PFSK-1 (cell line): Measurements from ENCODE around the gene TMEM163.

Experiments used
- FOXP2 ChIP-seq: optimal IDR thresholded peaks from 2 replicates; pipeline ENCODE3; 2011; ENCODE audit warnings: borderline replicate concordance, control low read depth, inconsistent platforms; ENCODE audit not compliant: insufficient read depth; ENCODE audit errors: extremely low read length, extremely low read depth
- POLR2AphosphoS5 ChIP-seq: IDR thresholded peaks from 2 replicates; pipeline ENCODE4 v1.6.1; 2012; ENCODE audit warnings: low read depth, mild to moderate bottlenecking, control low read depth, low read length, moderate library complexity
- SIN3A ChIP-seq: IDR thresholded peaks from 2 replicates; pipeline ENCODE4 v1.6.1; 2012; ENCODE audit warnings: mild to moderate bottlenecking, low read length, moderate library complexity, borderline replicate concordance; ENCODE audit not compliant: insufficient read depth
- TAF1 ChIP-seq: IDR thresholded peaks from 2 replicates; pipeline ENCODE4 v1.6.1; 2012; ENCODE audit warnings: low read length, control low read depth, borderline replicate concordance; ENCODE audit not compliant: insufficient read depth
- TF ChIP-seq, protein P1 (sequence below), 2 experiments: IDR thresholded peaks; 2 replicates each; pipeline versions ENCODE4 v1.6.1 to v1.8.0; 2011 to 2012; ENCODE audit warnings: low read depth in 2 of 2, low read length in 2 of 2, control low read depth in 1 of 2, inconsistent platforms in 1 of 2, mild to moderate bottlenecking in 1 of 2, moderate library complexity in 1 of 2; ENCODE audit not compliant: insufficient read depth in 1 of 2

The TMEM163 gene

DNA sequence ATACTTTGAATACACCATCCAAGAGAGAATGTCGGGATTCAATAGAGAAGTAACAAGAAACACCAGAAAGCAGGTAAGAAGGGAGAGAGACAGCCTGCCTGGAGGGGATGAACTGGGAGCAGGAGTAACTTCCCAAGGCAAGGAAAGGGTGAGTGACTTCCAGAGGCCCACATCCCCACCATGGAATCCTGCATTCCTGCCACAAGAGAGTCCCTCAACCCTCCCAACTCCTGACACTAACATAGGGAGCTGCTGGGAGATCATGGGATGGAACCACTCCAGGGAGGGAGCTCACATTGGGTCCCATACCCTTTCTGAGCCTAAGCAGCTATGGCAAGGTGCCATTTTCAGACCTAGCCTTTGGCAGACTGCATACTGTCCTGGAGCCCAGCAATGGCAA lies 5.5 kb upstream of the TMEM163 start:
- TF ChIP-seq SIN3A = no peak
- no peak for TF ChIP-seq FOXP2
- no peak for TF ChIP-seq POLR2AphosphoS5
- no peak for TF ChIP-seq TAF1
- TF ChIP-seq, protein P1, sequence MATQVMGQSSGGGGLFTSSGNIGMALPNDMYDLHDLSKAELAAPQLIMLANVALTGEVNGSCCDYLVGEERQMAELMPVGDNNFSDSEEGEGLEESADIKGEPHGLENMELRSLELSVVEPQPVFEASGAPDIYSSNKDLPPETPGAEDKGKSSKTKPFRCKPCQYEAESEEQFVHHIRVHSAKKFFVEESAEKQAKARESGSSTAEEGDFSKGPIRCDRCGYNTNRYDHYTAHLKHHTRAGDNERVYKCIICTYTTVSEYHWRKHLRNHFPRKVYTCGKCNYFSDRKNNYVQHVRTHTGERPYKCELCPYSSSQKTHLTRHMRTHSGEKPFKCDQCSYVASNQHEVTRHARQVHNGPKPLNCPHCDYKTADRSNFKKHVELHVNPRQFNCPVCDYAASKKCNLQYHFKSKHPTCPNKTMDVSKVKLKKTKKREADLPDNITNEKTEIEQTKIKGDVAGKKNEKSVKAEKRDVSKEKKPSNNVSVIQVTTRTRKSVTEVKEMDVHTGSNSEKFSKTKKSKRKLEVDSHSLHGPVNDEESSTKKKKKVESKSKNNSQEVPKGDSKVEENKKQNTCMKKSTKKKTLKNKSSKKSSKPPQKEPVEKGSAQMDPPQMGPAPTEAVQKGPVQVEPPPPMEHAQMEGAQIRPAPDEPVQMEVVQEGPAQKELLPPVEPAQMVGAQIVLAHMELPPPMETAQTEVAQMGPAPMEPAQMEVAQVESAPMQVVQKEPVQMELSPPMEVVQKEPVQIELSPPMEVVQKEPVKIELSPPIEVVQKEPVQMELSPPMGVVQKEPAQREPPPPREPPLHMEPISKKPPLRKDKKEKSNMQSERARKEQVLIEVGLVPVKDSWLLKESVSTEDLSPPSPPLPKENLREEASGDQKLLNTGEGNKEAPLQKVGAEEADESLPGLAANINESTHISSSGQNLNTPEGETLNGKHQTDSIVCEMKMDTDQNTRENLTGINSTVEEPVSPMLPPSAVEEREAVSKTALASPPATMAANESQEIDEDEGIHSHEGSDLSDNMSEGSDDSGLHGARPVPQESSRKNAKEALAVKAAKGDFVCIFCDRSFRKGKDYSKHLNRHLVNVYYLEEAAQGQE (IDR thresholded peaks at IDR 0.05; ENCODE audit: insufficient read depth in 1 of 2, low read depth in 2 of 2, low read length in 2 of 2) = no peak

DNA sequence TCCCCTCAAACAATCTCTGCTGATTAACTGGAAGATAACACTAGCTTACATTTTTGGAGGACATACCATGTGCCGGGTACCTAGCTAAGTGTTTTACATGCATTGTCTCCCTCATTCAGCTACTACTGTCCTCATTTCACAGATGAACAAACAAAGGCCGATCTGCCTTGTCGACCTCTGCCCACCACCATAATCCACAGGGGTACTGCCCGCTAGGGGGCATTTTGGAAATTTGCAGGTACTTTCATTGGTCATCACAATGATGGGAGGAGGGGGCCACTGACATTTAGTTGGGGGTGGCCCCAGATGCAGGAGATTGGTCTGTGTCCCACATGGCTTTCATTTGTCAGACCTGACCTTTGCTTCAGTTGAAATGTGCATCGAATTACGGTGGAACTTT lies 3.9 kb upstream of the TMEM163 start:
- TF ChIP-seq FOXP2 (no peak), TAF1 (no peak), POLR2AphosphoS5 (no peak), SIN3A (no peak)
- TF ChIP-seq, protein P1 (IDR thresholded peaks at IDR 0.05; ENCODE audit: insufficient read depth in 1 of 2, low read depth in 2 of 2, low read length in 2 of 2) = no peak

DNA sequence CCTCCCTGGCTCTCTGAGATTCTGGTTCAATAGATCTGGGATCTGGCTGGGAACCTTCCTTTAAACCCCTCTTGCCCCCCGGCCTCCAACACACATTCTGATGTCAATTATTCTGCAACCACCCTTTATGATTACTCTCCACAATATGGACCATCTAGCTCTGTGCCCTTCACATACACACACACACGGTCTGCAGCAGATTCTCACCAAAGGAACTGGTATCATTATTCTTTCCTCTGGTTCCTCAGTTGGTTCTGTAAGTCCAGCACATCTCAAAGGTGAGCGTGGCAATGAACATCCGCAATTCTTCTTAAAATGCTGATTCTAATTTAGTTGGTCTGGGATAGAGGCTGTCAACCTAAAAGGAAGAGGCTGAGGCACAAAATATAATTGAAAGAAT lies 2.8 kb upstream of the TMEM163 start:
- TF ChIP-seq SIN3A (no peak), POLR2AphosphoS5 (no peak), TAF1 (no peak), FOXP2 (no peak)
- TF ChIP-seq, protein P1 (IDR thresholded peaks at IDR 0.05; ENCODE audit: insufficient read depth in 1 of 2, low read depth in 2 of 2, low read length in 2 of 2) = no peak

DNA sequence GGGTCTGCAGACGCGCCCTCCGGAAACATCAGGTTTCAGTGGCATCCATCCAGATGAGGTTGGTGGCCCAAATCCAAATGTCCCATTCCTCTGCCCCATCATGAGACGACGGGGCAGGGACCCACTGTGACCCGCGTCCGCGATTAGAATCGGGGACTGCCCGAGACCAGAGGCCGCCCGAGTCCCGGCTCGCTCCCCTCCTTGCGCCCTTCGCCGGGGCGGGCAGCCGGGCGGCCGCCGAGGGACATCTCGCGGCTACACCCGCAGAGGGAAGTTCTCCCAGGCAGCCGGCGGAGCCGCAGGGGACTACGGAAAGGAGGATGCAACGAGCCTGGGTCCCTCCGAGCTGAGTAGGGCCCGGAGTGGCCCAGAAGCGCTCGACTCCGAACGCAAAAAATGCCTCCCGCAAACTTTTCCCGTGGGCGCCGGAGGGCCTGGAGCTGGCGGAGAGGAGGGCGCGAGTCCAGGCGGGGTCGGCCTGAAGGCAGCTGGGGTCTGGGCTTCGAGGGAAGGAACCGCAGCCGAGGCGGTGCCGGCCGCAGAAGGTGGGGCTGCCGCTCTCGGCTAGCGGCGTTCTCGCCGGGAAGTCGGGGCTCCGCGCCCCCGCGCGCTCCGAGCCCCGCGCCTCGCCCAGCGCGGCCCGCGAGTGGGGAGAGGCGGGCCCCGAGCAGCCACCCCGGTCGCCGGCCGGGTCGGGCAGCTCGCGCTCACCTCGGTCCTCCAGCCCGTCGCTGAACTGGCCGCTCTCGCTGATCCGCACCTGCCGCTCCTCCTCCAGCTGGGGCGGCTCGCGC lies 580 bp downstream of the TMEM163 start:
- TF ChIP-seq, protein P1 (IDR thresholded peaks at IDR 0.05; ENCODE audit: insufficient read depth in 1 of 2, low read depth in 2 of 2, low read length in 2 of 2) = no peak
- no peak for TF ChIP-seq TAF1
- no peak for TF ChIP-seq SIN3A
- no peak for TF ChIP-seq FOXP2
- no peak for TF ChIP-seq POLR2AphosphoS5
